Measurements from ENCODE around the gene PTPRD. TPM values are rescaled to one million over a fixed set of nuclear protein-coding genes. Genes with fewer than 3 reads are reported as not detected.

PTPRD gene
- total RNA-seq, 1 experiment from 2014 or later = 32.5 TPM

- TF ChIP-seq, protein P1, sequence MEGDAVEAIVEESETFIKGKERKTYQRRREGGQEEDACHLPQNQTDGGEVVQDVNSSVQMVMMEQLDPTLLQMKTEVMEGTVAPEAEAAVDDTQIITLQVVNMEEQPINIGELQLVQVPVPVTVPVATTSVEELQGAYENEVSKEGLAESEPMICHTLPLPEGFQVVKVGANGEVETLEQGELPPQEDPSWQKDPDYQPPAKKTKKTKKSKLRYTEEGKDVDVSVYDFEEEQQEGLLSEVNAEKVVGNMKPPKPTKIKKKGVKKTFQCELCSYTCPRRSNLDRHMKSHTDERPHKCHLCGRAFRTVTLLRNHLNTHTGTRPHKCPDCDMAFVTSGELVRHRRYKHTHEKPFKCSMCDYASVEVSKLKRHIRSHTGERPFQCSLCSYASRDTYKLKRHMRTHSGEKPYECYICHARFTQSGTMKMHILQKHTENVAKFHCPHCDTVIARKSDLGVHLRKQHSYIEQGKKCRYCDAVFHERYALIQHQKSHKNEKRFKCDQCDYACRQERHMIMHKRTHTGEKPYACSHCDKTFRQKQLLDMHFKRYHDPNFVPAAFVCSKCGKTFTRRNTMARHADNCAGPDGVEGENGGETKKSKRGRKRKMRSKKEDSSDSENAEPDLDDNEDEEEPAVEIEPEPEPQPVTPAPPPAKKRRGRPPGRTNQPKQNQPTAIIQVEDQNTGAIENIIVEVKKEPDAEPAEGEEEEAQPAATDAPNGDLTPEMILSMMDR (conservative IDR thresholded peaks at IDR 0.05) = no peak
- no CpG with 5 or more reads among the region's 2 CpGs for WGBS (ENCODE audit: extremely low coverage, insufficient read length, low lambda C conversion rate)
- no peak overlapping the region for H4K5ac ChIP-seq (ENCODE audit: insufficient read length, low read depth, low read length)
These were observed 49.2 kb upstream of the PTPRD start for GRCh38 chr9:10661994-10662393.

More at GRCh38 chr9:10661994-10662393, 49.2 kb upstream of the PTPRD start:
- Mint-ChIP-seq H3K4me3 (no peak overlapping the region), H3K4me1 (no peaks in the 10 kb centered on the region), H3K36me3 (ENCODE audit: insufficient read depth in 1 of 3, low read depth in 3 of 3) (no peaks in the 10 kb centered on the region), H3K27ac (no peak overlapping the region; a peak in 1 of 7 replicates), H3K9me3 (no peaks in the 10 kb centered on the region), H3K27me3 (ENCODE audit: low read depth) (no peaks in the 10 kb centered on the region)
- Histone ChIP-seq H3K18ac (ENCODE audit: insufficient read length, low read depth, low read length) (no peak overlapping the region), H3K23ac (ENCODE audit: insufficient read length, low read depth, low read length) (no peak overlapping the region), H4K20me1 (ENCODE audit: control insufficient read depth, insufficient read depth, insufficient read length) (no peaks in the 10 kb centered on the region), H2AK5ac (ENCODE audit: insufficient read length, low read length) (no peak overlapping the region), H2BK20ac (ENCODE audit: low read depth, low read length, poor library complexity, severe bottlenecking) (no peak overlapping the region), H3K56ac (ENCODE audit: insufficient read length, low read depth, low read length) (no peak overlapping the region), H3K79me1 (ENCODE audit: insufficient read depth, low read depth, low read length, poor library complexity, severe bottlenecking) (no peaks in the 10 kb centered on the region), H2BK12ac (ENCODE audit: insufficient read length, low read depth, low read length) (no peak overlapping the region), H4K91ac (ENCODE audit: insufficient read length, low read depth, low read length) (no peak overlapping the region), H3K4me2 (ENCODE audit: insufficient read depth, insufficient read length, low read length) (no peak overlapping the region), H2BK120ac (ENCODE audit: low read depth, low read length, poor library complexity, severe bottlenecking) (no peak overlapping the region), H3K23me2 (ENCODE audit: insufficient read length, low read depth, low read length, poor library complexity, severe bottlenecking) (no peaks in the 10 kb centered on the region), H2BK5ac (ENCODE audit: insufficient read length, low read length) (no peak overlapping the region), H4K8ac (replicated peaks; ENCODE audit: insufficient read length, low read depth, low read length) (no peak overlapping the region), H3K27me3 (ENCODE audit: insufficient read depth, low read length) (no peaks in the 10 kb centered on the region), H2AFZ (ENCODE audit: low read length) (no peak overlapping the region), H2BK15ac (ENCODE audit: low read depth, low read length) (no peak overlapping the region), H3T11ph (ENCODE audit: low read length) (no peak overlapping the region), H3K4ac (ENCODE audit: low read depth, low read length) (no peak overlapping the region), H3K79me2 (ENCODE audit: insufficient read depth, low read length) (no peaks in the 10 kb centered on the region), H3K27ac (ENCODE audit: insufficient read length, low read depth, low read length) (no peak overlapping the region), H3K4me1 (ENCODE audit: insufficient read depth, low read length) (no peaks in the 10 kb centered on the region), H3K14ac (ENCODE audit: insufficient read depth, low read length) (no peak overlapping the region), H3K9me3 (ENCODE audit: control insufficient read depth, low read depth, low read length) (no peaks in the 10 kb centered on the region), H3K9ac (ENCODE audit: extremely low read depth, insufficient read length, low read length) (no peak overlapping the region)
- DNase-seq = no peak

All from H9 (cell line).